Omental fat pad (tissue), 4 donors: ENCODE results near the gene OBSCN. TPM values are rescaled to one million over a fixed set of nuclear protein-coding genes. Genes with fewer than 3 reads are reported as not detected.
"Not testable (repeated sequence)": the region's sequence is repeated elsewhere in the genome, so short reads cannot be mapped to it uniquely, and the experiment has no call there.

ENCODE experiments used
- ATAC-seq: fragments of 150-250 bp; one replicate; pipeline ENCODE4 v1.9.1; 2016; ENCODE audit warnings: mild to moderate bottlenecking, moderate library complexity; ENCODE audit not compliant: low FRiP score
- DNase-seq: peaks from one replicate; pipeline ENCODE4 v3.0.0-alpha.2; 2019; ENCODE audit warnings: low spot score
- CTCF ChIP-seq, 3 donors: fragments of 450-650 bp; IDR thresholded peaks; one replicate each; pipeline ENCODE4 v1.5.1; 2016 to 2017; ENCODE audit warnings: antibody characterized with exemption in 3 of 3, mild to moderate bottlenecking in 3 of 3, moderate library complexity in 2 of 3
- total RNA-seq, 4 donors: library from RNA; depleted of rRNA; stranded (reverse); fragments of >200 nt; gene quantifications; one replicate each; pipeline ENCODE4 v1.1.0, GENCODE V29; 2016

OBSCN gene
- total RNA-seq, 4 donors from 2014 or later = 5.4 to 26.0 (median 9.7) TPM

- DNase-seq (no peak), ATAC-seq (no peak)
- TF ChIP-seq CTCF (IDR thresholded peaks at IDR 0.05) = no peak
Observed at GRCh38 chr1:228185641-228185965, 22.2 kb upstream of the OBSCN start.

- ATAC-seq = not testable (repeated sequence)
Observed at GRCh38 chr1:228188249-228188648, 19.6 kb upstream of the OBSCN start.

GRCh38 chr1:228190182-228190581 is 17.7 kb upstream of the OBSCN start:
- TF ChIP-seq CTCF (IDR thresholded peaks at IDR 0.05) = no peak
- DNase-seq (no peak), ATAC-seq (no peak)

More at GRCh38 chr1:228188249-228188648, 19.6 kb upstream of the OBSCN start:
- DNase-seq = not testable (repeated sequence)

GRCh38 chr1:228190778-228191177 is 17.1 kb upstream of the OBSCN start:
- DNase-seq (no peak), ATAC-seq (no peak)
- no peak for TF ChIP-seq CTCF (IDR thresholded peaks at IDR 0.05)

- no peak for ATAC-seq
- no peak for TF ChIP-seq CTCF (IDR thresholded peaks at IDR 0.05)
- DNase-seq = no peak
Observed at GRCh38 chr1:228194436-228194835, 13.4 kb upstream of the OBSCN start.

- TF ChIP-seq CTCF (IDR thresholded peaks at IDR 0.05) = no peak
- ATAC-seq = no peak
Observed at GRCh38 chr1:228194921-228195812, 12.7 kb upstream of the OBSCN start.

GRCh38 chr1:228197555-228198147 is 10.2 kb upstream of the OBSCN start:
- no peak for DNase-seq
- TF ChIP-seq CTCF (IDR thresholded peaks at IDR 0.05) = no peak
- ATAC-seq = no peak

More at GRCh38 chr1:228194921-228195812, 12.7 kb upstream of the OBSCN start:
- no peak for DNase-seq
